HG03342 (cell line): ENCODE results near the gene MTTP.

Source experiments
- ATAC-seq: cut with Tn5 transposase; IDR thresholded peaks from one replicate; pipeline ENCODE4 v1.9.1; 2021; ENCODE audit warnings: mild to moderate bottlenecking, moderate library complexity; ENCODE audit not compliant: unreplicated experiment

Gene MTTP

DNA sequence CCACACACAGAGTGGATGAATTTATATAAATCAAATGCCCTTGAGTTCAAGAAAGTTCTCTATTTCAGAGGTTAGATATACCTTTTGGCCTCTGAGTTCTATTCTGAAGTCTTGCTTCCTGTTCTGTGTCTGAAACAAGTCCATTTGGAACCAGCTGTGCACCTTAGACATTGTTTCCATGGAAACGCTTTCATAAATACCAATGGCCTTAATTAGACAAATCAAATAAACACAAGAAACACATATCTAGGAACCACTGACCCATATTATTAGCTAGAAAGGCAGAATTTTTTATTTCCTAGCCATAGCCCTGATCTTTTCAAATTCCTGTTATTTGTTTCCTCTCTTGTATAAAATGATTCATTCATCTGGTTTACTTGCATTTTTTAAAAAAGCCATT is 91.4 kb downstream of the MTTP start:
- no peak for ATAC-seq

DNA sequence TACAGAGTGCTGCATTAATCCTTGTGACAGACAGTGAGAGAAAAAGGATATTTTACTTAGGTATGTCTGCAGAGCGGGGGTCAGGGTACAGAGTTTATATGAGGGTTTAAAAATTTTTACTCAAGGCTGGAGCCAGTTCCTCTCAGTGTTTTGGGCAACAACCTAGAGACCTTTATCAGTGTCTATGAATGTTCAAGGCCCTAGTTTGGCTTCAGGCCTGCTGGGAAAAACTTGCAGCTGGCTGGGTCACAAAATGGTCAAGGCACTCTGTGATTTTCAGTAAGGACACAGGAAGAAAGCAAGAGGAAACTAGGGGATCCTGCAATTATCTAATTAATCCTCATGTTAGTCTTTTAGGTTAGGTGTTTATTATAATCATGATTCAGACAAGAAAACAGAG is 93.8 kb downstream of the MTTP start:
- ATAC-seq: no peak

DNA sequence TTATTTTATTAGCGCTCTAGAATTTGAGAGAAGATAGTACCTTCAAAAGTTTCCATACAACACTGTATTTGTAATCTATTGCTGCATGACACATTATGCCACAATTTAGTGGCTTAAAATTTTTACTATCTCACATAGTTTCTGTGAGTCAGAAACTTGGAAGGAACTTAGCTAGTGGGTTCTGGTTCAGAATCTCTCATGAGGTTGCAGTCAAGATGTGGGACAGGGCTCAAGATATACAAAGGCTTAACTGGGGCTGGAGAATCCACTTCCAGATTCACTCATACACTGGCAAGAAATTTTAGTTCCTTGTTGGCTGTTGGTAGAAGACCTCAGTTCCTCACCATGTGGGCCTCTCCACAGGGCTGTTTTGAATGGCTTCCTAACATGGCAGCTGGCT is 94.5 kb downstream of the MTTP start:
- no peak for ATAC-seq

DNA sequence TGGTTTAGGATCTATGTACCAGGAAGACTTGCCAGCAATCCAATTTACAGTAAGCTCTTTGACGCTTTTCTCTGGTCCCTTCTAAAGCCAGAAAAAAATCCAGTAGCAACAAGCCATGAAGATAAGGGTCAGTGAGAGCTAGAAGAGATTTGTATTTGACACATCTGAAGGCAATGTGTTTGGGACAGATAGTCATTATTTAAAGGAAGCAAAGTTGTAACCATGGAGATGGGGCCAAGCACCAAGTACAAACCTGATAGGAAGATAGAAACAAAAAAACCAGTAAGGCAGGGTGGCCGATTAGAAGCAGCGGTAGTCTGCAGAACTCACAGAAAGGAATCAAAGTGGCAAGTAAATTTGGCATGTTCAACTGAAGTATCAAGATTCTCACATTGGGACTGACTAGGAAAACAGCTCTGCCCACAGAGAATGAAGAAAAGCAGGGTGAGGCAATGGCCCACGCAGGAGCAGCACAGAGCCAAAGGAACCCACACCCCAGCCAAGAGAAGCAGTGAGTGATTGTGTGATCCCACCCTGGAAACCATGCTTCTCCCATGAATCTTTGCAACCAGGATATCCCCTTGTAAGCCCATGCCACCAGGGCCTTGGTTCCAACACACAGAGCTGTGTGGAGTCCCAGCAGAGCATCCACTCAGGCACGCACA is 95.9 kb downstream of the MTTP start:
- no peak for ATAC-seq
